ENCODE results near the gene SNHG17. TPM values are rescaled to one million over a fixed set of nuclear protein-coding genes. Genes with fewer than 3 reads are reported as not detected.

Gene SNHG17
- total and polyA plus RNA-seq, 9 of the 15 experiments (the other 6 are each of a cell fraction or from before 2014, with no cell fraction given), result 29.8 to 106 (median 57.7) TPM

DNA sequence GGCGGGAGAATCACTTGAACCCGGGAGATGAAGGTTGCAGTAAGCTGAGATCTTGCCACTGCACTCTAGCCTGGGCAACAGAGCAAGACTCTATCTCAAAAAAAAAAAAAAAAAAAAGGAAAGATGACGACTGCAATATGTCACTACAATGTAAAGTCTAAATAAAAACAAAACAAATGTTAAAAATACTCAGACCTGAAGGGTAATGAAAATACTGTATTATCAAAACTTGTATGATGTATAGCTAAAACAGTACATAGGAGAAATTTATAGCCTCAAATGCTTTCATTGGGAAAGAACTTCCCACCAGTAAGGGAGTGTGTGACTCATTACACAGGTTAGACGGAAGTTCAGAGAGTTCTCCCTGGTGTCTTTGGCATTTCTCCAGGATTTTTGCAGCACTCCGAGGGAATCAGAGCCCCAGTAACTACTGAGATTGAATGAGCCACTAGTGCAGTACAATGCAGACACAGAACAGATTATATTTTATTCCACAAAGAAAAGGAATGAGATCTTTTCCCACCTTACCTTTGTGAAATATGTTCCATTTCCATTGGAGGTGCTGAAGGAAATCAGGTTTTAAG lies 25.0 kb upstream of the SNHG17 start (continued):
- no peak for TF ChIP-seq XRCC4 (IDR thresholded peaks at IDR 0.05; ENCODE audit: extremely low read depth, insufficient read depth, insufficient read length)
- no peak for TF ChIP-seq FOXK2 (conservative IDR thresholded peaks at IDR 0.05 in 1 of 2, IDR thresholded peaks at IDR 0.05 in 1 of 2; ENCODE audit: low read depth in 2 of 2)
- TF ChIP-seq CBFA2T3 (IDR thresholded peaks at IDR 0.05), result peak; percentile 70
- no peak for TF ChIP-seq CREM (IDR thresholded peaks at IDR 0.05; ENCODE audit: low read depth)
- no peak for TF ChIP-seq TAL1 (IDR thresholded peaks at IDR 0.05)
- TF ChIP-seq ATF7 (IDR thresholded peaks at IDR 0.05), result 0 out of 2 replicates have a peak, but pooled peaks have one; percentile 27
- TF ChIP-seq MEIS2 (IDR thresholded peaks at IDR 0.05; ENCODE audit: partially characterized antibody), result no peak
- TF ChIP-seq PRPF4 (IDR thresholded peaks at IDR 0.05; ENCODE audit: insufficient read depth, low read depth, low read length, poor library complexity, severe bottlenecking), result no peak
- TF ChIP-seq NR2C1 (IDR thresholded peaks at IDR 0.05), result 0 out of 2 replicates have a peak, but pooled peaks have one; percentile 14
- 0 out of 2 replicates have a peak, but pooled peaks have one; percentile 30 for TF ChIP-seq NR2C1 (tag; IDR thresholded peaks at IDR 0.05)
- TF ChIP-seq GABPB1 (CRISPR knock-in tag; IDR thresholded peaks at IDR 0.05), result no peak
- TF ChIP-seq EZH2 (IDR thresholded peaks at IDR 0.05; ENCODE audit: borderline replicate concordance, low read depth, low read length), result no peak
- TF ChIP-seq TBP (optimal IDR thresholded peaks at IDR 0.05; ENCODE audit: low read depth, low read length), result no peak
- TF ChIP-seq SRSF3 (IDR thresholded peaks at IDR 0.05; ENCODE audit: insufficient read depth, low read length), result no peak
- TF ChIP-seq, protein P1, sequence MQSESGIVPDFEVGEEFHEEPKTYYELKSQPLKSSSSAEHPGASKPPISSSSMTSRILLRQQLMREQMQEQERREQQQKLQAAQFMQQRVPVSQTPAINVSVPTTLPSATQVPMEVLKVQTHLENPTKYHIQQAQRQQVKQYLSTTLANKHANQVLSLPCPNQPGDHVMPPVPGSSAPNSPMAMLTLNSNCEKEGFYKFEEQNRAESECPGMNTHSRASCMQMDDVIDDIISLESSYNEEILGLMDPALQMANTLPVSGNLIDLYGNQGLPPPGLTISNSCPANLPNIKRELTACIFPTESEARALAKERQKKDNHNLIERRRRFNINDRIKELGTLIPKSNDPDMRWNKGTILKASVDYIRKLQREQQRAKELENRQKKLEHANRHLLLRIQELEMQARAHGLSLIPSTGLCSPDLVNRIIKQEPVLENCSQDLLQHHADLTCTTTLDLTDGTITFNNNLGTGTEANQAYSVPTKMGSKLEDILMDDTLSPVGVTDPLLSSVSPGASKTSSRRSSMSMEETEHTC (IDR thresholded peaks at IDR 0.05), result no peak
- TF ChIP-seq, protein P2, sequence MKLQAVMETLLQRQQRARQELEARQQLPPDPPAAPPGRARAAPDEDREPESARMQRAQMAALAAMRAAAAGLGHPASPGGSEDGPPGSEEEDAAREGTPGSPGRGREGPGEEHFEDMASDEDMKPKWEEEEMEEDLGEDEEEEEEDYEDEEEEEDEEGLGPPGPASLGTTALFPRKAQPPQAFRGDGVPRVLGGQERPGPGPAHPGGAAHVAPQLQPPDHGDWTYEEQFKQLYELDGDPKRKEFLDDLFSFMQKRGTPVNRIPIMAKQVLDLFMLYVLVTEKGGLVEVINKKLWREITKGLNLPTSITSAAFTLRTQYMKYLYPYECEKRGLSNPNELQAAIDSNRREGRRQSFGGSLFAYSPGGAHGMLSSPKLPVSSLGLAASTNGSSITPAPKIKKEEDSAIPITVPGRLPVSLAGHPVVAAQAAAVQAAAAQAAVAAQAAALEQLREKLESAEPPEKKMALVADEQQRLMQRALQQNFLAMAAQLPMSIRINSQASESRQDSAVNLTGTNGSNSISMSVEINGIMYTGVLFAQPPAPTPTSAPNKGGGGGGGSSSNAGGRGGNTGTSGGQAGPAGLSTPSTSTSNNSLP (IDR thresholded peaks at IDR 0.05; ENCODE audit: borderline replicate concordance, low read depth, low read length), result no peak
- no peak for TF ChIP-seq DMBX1 (CRISPR knock-in tag; IDR thresholded peaks at IDR 0.05; ENCODE audit: borderline replicate concordance)
- peak; percentile 83 for TF ChIP-seq ZNF121 (CRISPR knock-in tag; conservative IDR thresholded peaks at IDR 0.05)
- TF ChIP-seq CHCHD3 (CRISPR knock-in tag; IDR thresholded peaks at IDR 0.05), result no peak
- TF ChIP-seq RUNX1 (IDR thresholded peaks at IDR 0.05; ENCODE audit: low read depth), result no peak
- TF ChIP-seq GTF2A2 (tag; IDR thresholded peaks at IDR 0.05), result no peak
- TF ChIP-seq ZNF57 (CRISPR knock-in tag; IDR thresholded peaks at IDR 0.05), result no peak
- TF ChIP-seq ZFP36 (IDR thresholded peaks at IDR 0.05; ENCODE audit: low read depth, low read length, partially characterized antibody), result no peak
- TF ChIP-seq, protein P3, sequence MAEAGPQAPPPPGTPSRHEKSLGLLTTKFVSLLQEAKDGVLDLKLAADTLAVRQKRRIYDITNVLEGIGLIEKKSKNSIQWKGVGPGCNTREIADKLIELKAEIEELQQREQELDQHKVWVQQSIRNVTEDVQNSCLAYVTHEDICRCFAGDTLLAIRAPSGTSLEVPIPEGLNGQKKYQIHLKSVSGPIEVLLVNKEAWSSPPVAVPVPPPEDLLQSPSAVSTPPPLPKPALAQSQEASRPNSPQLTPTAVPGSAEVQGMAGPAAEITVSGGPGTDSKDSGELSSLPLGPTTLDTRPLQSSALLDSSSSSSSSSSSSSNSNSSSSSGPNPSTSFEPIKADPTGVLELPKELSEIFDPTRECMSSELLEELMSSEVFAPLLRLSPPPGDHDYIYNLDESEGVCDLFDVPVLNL (CRISPR knock-in tag; IDR thresholded peaks at IDR 0.05; ENCODE audit: low read depth), result no peak
- TF ChIP-seq TFAM (CRISPR knock-in tag; conservative IDR thresholded peaks at IDR 0.05), result no peak
- no peak for TF ChIP-seq U2AF2 (optimal IDR thresholded peaks at IDR 0.05; ENCODE audit: low read depth, low read length)
- TF ChIP-seq ZNF384 (IDR thresholded peaks at IDR 0.05; ENCODE audit: low read depth, low read length), result 0 out of 2 replicates have a peak, but pooled peaks have one; percentile 14
- TF ChIP-seq POLR2B (IDR thresholded peaks at IDR 0.05; ENCODE audit: low read depth, partially characterized antibody), result no peak

Data from K562 (cell line).